Activated CD4-positive, alpha-beta memory T cell treated with anti-CD3 and anti-CD28 coated beads for 36 hours (primary cell): ENCODE data around the gene THAP3. TPM values are rescaled to one million over a fixed set of nuclear protein-coding genes. Genes with fewer than 3 reads are reported as not detected.
A peak's percentile ranks its signal among the peaks of the same experiment; 100 is the strongest.
"Not testable (repeated sequence)": the region's sequence is repeated elsewhere in the genome, so short reads cannot be mapped to it uniquely, and the experiment has no call there.

Experiments used
- CTCF ChIA-PET: fragments of 350-600 bp; sonication (Branson Sonifier 250); formaldehyde crosslinking; loops from one replicate; lab custom pipeline; 2021; ENCODE audit warnings: antibody characterized with exemption, inconsistent platforms; lab: Charles Lee
- POLR2A ChIA-PET: fragments of 350-600 bp; sonication (Branson Sonifier 250); formaldehyde crosslinking; loops from one replicate; lab custom pipeline; 2021; ENCODE audit warnings: antibody characterized with exemption; lab: Charles Lee
- DNase-seq: peaks from one replicate; pipeline ENCODE4 v3.0.0-alpha.2; 2020
- H3K27ac Mint-ChIP-seq: one replicate; pipeline ENCODE4 v1.8.0; 2021; ENCODE audit warnings: mixed read lengths
- H3K27me3 Mint-ChIP-seq: one replicate; pipeline ENCODE4 v1.8.0; 2021; ENCODE audit warnings: mixed read lengths
- H3K36me3 Mint-ChIP-seq: one replicate; pipeline ENCODE4 v1.8.0; 2021; ENCODE audit warnings: mixed read lengths
- H3K4me1 Mint-ChIP-seq: one replicate; pipeline ENCODE4 v1.8.0; 2021; ENCODE audit warnings: low read depth, mixed read lengths
- H3K4me3 Mint-ChIP-seq: one replicate; pipeline ENCODE4 v1.8.0; 2021; ENCODE audit warnings: mild to moderate bottlenecking, mixed read lengths
- H3K9me3 Mint-ChIP-seq: one replicate; pipeline ENCODE4 v1.8.0; 2021; ENCODE audit warnings: mixed read lengths
- intact Hi-C: fragments of 100-400 bp; cut with micrococcal nuclease; formaldehyde crosslinking; loops from one replicate; pipeline ENCODE4 v1.15.1; 2023
- total RNA-seq, 2 experiments: library from RNA; stranded (reverse); gene quantifications; one replicate each; pipeline ENCODE4 v1.2.3, GENCODE V29; 2021

The THAP3 gene
- total RNA-seq, 2 experiments from 2014 or later, result 22.8 TPM

GRCh38 chr1:6630027-6630426 is 5.4 kb downstream of the THAP3 start:
- Mint-ChIP-seq H3K36me3 (peaks cover 27% of the 10 kb centered on the region), H3K27me3 (no peaks in the 10 kb centered on the region), H3K27ac (no peak overlapping the region), H3K4me1 (peaks cover 20% of the 10 kb centered on the region), H3K4me3 (no peak overlapping the region), H3K9me3 (no peaks in the 10 kb centered on the region)
- DNase-seq, result no peak
- CTCF ChIA-PET, result interaction anchor here (1.0 kb wide), 1 partner anchor 10 kb away, joined by 3 read pairs; no protein-coding TSS in a partner anchor
- POLR2A ChIA-PET, result no interaction called here
- intact Hi-C loops, result no loop called here

GRCh38 chr1:6631058-6631457 is 6.4 kb downstream of the THAP3 start:
- Mint-ChIP-seq H3K4me3 (no peak overlapping the region), H3K36me3 (peaks cover 27% of the 10 kb centered on the region), H3K27ac (no peak overlapping the region), H3K27me3 (no peaks in the 10 kb centered on the region), H3K4me1 (peaks cover 18% of the 10 kb centered on the region), H3K9me3 (no peaks in the 10 kb centered on the region)
- no peak for DNase-seq
- CTCF ChIA-PET, result interaction anchor here (1.5 kb wide), 1 partner anchor 141 kb away, joined by 4 read pairs; no protein-coding TSS in a partner anchor
- intact Hi-C loops, result no loop called here
- POLR2A ChIA-PET, result no interaction called here

DNA sequence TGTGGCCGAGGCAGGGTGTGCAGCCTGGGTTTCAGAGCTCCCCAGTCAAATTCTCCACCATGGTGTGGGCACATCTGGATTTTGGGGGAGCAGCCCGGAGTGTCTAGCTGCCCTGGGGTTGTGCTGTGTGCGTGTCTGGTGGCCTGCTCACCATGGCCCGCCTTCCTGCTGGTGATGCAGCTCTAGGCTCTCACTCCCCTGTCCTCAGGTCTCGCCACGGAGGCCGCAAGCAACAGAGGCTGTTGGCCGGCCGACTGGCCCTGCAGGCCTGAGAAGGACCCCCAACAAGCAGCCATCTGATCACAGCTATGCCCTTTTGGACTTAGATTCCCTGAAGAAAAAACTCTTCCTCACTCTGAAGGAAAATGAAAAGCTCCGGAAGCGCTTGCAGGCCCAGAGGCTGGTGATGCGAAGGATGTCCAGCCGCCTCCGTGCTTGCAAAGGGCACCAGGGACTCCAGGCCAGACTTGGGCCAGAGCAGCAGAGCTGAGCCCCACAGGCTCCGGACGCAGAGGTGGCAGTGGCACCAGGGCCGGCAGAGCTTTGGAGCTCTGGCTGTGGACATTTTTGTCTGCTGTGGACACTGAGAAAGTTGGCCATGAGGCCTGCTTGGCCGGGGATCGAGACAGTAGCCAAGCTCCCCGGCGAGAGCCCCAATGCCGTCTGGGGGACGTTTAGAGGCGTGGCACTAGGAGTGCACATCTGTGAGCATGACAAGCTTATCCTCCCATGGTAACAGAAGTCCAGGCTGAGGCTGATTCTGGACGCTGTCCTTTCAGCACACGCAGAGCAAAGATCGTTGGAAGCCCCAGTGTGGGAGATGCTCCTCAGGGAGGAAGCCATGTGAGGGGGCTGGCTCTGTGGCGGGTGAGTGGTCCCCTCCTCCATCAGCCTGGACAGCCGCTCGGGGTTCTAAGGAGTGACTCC is 8.2 kb downstream of the THAP3 start:
- ChIA-PET POLR2A (no interaction called here), CTCF (interaction anchor here (0.6 to 1.5 kb wide), 2 partner anchors 52 to 143 kb away, joined by 4 read pairs; no protein-coding TSS in a partner anchor)
- DNase-seq, result no peak
- intact Hi-C loops, result no loop called here
- Mint-ChIP-seq H3K27me3 (no peaks in the 10 kb centered on the region), H3K9me3 (no peaks in the 10 kb centered on the region), H3K4me3 (no peak overlapping the region), H3K4me1 (peaks cover 1% of the 10 kb centered on the region), H3K27ac (no peak overlapping the region), H3K36me3 (peaks cover 24% of the 10 kb centered on the region)

GRCh38 chr1:6634371-6635052 is 9.8 kb downstream of the THAP3 start:
- POLR2A ChIA-PET, result no interaction called here
- Mint-ChIP-seq H3K27me3 (no peaks in the 10 kb centered on the region), H3K4me1 (no peaks in the 10 kb centered on the region), H3K9me3 (no peaks in the 10 kb centered on the region), H3K27ac (no peak overlapping the region), H3K36me3 (peaks cover 26% of the 10 kb centered on the region), H3K4me3 (no peak overlapping the region)
- intact Hi-C loops, result no loop called here
- CTCF ChIA-PET, result interaction anchor here (0.6 to 1.5 kb wide), 5 partner anchors 12 to 145 kb away, joined by 3 to 5 read pairs (median 4); partner anchors contain the start of gene ZBTB48
- peak; percentile 67 for DNase-seq

GRCh38 chr1:6635161-6635909 is 10.7 kb downstream of the THAP3 start:
- ChIA-PET CTCF (interaction anchor here (0.6 to 1.5 kb wide), 6 partner anchors 9 to 145 kb away, joined by 3 to 5 read pairs (median 4); partner anchors contain the start of gene ZBTB48), POLR2A (no interaction called here)
- Mint-ChIP-seq H3K36me3 (peaks cover 23% of the 10 kb centered on the region), H3K4me3 (no peak overlapping the region), H3K27me3 (no peaks in the 10 kb centered on the region), H3K27ac (no peak overlapping the region), H3K9me3 (no peaks in the 10 kb centered on the region), H3K4me1 (no peaks in the 10 kb centered on the region)
- DNase-seq, result no peak
- intact Hi-C loops, result no loop called here

DNA sequence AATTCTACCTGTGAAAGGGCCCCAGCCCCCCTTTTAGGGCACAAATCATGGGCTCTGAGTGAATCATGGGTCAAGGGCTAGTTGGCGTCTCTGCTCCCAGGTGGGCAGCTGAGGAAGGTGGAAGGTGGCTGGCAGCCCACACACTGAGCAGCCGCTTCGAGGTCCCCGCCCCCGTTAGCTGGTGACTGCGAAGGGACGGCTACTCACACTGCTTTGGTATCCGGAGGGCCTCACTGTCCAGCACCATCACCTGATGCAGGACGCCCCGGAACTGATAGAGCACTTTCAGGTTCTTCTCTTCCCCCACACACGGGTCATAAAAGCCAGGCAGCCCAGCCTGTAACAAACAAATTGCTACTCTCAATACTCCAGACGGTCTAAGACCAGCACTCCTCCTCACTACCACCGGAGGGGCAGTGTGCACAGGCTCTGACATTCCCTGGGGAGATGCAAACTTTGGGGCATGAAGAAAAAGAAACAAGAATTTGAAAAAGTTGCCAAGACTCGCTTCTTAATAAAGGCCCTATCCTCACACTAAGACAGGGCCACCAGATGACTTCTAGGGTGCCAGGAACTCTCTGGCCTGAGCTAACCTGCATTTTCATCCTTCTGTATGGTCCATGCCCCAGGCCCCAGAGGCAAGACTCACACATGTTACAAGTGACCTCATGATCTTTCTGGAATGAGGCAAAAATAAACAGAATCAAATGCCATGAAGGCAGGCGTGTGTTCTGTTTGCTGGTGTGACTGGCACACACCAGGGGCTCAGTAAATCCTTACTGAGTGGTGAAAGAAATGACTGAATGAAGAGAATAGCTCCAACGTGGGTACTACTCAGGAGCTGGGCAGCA is 11.5 kb downstream of the THAP3 start:
- intact Hi-C loops, result no loop called here
- Mint-ChIP-seq H3K9me3 (no peaks in the 10 kb centered on the region), H3K27ac (no peak overlapping the region), H3K36me3 (peaks cover 23% of the 10 kb centered on the region), H3K4me1 (no peaks in the 10 kb centered on the region), H3K4me3 (no peak overlapping the region), H3K27me3 (no peaks in the 10 kb centered on the region)
- ChIA-PET CTCF (interaction anchor here (0.8 to 1.5 kb wide), 4 partner anchors 8 to 146 kb away, joined by 3 to 4 read pairs (median 4); partner anchors contain the start of gene ZBTB48), POLR2A (no interaction called here)
- no peak for DNase-seq

- H3K4me1 Mint-ChIP-seq, DNase-seq, H3K27ac Mint-ChIP-seq, H3K27me3 Mint-ChIP-seq, H3K4me3 Mint-ChIP-seq, intact Hi-C loops, POLR2A ChIA-PET, H3K9me3 Mint-ChIP-seq: not testable (repeated sequence)
- CTCF ChIA-PET, result interaction anchor here (0.8 kb wide), 2 partner anchors 17 to 37 kb away, joined by 3 read pairs; no protein-coding TSS in a partner anchor
- peaks cover 23% of the 10 kb centered on the region for H3K36me3 Mint-ChIP-seq
Observed at GRCh38 chr1:6636778-6637177, 12.1 kb downstream of the THAP3 start.

- Mint-ChIP-seq H3K4me3 (no peak overlapping the region), H3K27ac (no peak overlapping the region), H3K27me3 (no peaks in the 10 kb centered on the region), H3K36me3 (peaks cover 30% of the 10 kb centered on the region), H3K9me3 (no peaks in the 10 kb centered on the region), H3K4me1 (no peaks in the 10 kb centered on the region)
- CTCF ChIA-PET, result interaction anchor here (0.8 kb wide), 1 partner anchor 16 kb away, joined by 3 read pairs; no protein-coding TSS in a partner anchor
- DNase-seq, result no peak
- POLR2A ChIA-PET, result no interaction called here
- intact Hi-C loops, result no loop called here
Observed at GRCh38 chr1:6637770-6638169, 13.1 kb downstream of the THAP3 start.

GRCh38 chr1:6638226-6638625 is 13.6 kb downstream of the THAP3 start:
- H3K36me3 Mint-ChIP-seq, result peaks cover 29% of the 10 kb centered on the region
- H3K27me3 Mint-ChIP-seq, result no peaks in the 10 kb centered on the region
- no peaks in the 10 kb centered on the region for H3K4me1 Mint-ChIP-seq
- ChIA-PET CTCF (no interaction called here), POLR2A (no interaction called here)
- intact Hi-C loops, result no loop called here
- H3K27ac Mint-ChIP-seq, result no peak overlapping the region
- DNase-seq, result no peak
- no peaks in the 10 kb centered on the region for H3K9me3 Mint-ChIP-seq
- H3K4me3 Mint-ChIP-seq, result no peak overlapping the region

DNA sequence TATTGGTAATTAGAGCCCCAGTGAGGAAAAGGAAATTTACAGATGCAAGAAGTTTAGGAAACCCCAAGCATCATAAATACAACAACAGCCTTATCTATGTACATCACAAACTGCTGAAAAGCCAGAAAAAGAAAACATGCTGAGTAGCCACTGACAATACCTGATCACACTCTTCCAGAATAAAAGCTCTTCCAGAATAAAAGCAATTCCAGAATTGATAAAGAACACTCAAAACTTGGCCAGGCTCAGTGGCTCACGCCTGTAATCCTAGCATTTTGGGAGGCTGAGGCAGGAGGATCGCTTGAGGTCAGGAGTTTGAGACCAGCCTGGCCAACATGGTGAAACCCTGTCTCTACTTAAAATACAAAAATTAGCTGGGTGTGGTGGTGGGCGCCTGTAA is 16.2 kb downstream of the THAP3 start:
- DNase-seq, intact Hi-C loops, H3K4me3 Mint-ChIP-seq, H3K4me1 Mint-ChIP-seq, H3K9me3 Mint-ChIP-seq, H3K27ac Mint-ChIP-seq, POLR2A ChIA-PET, H3K27me3 Mint-ChIP-seq: not testable (repeated sequence)
- H3K36me3 Mint-ChIP-seq, result peaks cover 31% of the 10 kb centered on the region
- CTCF ChIA-PET, result interaction anchor here (0.8 kb wide), 1 partner anchor 152 kb away, joined by 3 read pairs; no protein-coding TSS in a partner anchor

DNA sequence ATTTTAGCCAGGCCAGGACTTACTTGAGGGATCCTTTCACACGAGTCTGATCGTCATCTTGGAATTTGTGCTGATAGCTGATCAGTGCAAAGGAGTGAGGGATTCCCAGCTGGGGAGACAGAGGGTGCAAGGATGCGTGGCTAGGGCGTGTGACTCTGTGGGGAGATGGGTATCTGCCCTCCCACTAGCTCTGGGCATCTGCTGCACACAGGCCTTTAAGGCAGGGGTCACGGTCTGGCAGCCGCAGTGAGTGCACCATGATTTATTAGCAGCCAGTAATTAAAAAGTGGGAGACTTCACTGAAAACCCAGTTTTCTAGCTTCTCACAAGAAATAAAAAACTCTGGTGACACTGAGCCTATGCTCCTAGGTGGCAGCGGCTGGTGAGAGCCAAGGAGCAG is 20.4 kb downstream of the THAP3 start:
- Mint-ChIP-seq H3K4me1 (no peaks in the 10 kb centered on the region), H3K9me3 (no peaks in the 10 kb centered on the region), H3K27ac (no peak overlapping the region), H3K27me3 (no peaks in the 10 kb centered on the region), H3K4me3 (no peak overlapping the region), H3K36me3 (peaks cover 22% of the 10 kb centered on the region)
- ChIA-PET CTCF (interaction anchor here (1.1 to 2.7 kb wide), 3 partner anchors 10 to 159 kb away, joined by 4 to 20 read pairs (median 13); partner anchors contain the start of genes NOL9 and TAS1R1), POLR2A (no interaction called here)
- intact Hi-C loops, result loop anchor here (5.0 kb wide), 1 partner anchor 223 kb away; the partner anchor contains the start of gene ESPN
- no peak for DNase-seq
